Activated CD4-positive, alpha-beta memory T cell treated with anti-CD3 and anti-CD28 coated beads for 36 hours (primary cell): Measurements from ENCODE around the gene DNAJA1. TPM values are rescaled to one million over a fixed set of nuclear protein-coding genes. Genes with fewer than 3 reads are reported as not detected.

Source experiments
- CTCF ChIA-PET: fragments of 350-600 bp; sonication (Branson Sonifier 250); formaldehyde crosslinking; loops from one replicate; lab custom pipeline; 2021; ENCODE audit warnings: antibody characterized with exemption, inconsistent platforms; lab: Charles Lee
- POLR2A ChIA-PET: fragments of 350-600 bp; sonication (Branson Sonifier 250); formaldehyde crosslinking; loops from one replicate; lab custom pipeline; 2021; ENCODE audit warnings: antibody characterized with exemption; lab: Charles Lee
- DNase-seq: peaks from one replicate; pipeline ENCODE4 v3.0.0-alpha.2; 2020
- H3K27ac Mint-ChIP-seq: one replicate; pipeline ENCODE4 v1.8.0; 2021; ENCODE audit warnings: mixed read lengths
- H3K27me3 Mint-ChIP-seq: one replicate; pipeline ENCODE4 v1.8.0; 2021; ENCODE audit warnings: mixed read lengths
- H3K36me3 Mint-ChIP-seq: one replicate; pipeline ENCODE4 v1.8.0; 2021; ENCODE audit warnings: mixed read lengths
- H3K4me1 Mint-ChIP-seq: one replicate; pipeline ENCODE4 v1.8.0; 2021; ENCODE audit warnings: low read depth, mixed read lengths
- H3K4me3 Mint-ChIP-seq: one replicate; pipeline ENCODE4 v1.8.0; 2021; ENCODE audit warnings: mild to moderate bottlenecking, mixed read lengths
- H3K9me3 Mint-ChIP-seq: one replicate; pipeline ENCODE4 v1.8.0; 2021; ENCODE audit warnings: mixed read lengths
- intact Hi-C: fragments of 100-400 bp; cut with micrococcal nuclease; formaldehyde crosslinking; loops from one replicate; pipeline ENCODE4 v1.15.1; 2023
- total RNA-seq, 2 experiments: library from RNA; stranded (reverse); gene quantifications; one replicate each; pipeline ENCODE4 v1.2.3, GENCODE V29; 2021

Gene DNAJA1
- total RNA-seq, 2 experiments from 2014 or later: 173 to 184 TPM

- Mint-ChIP-seq H3K36me3 (peaks cover 82% of the 10 kb centered on the region), H3K4me1 (peaks cover 65% of the 10 kb centered on the region), H3K4me3 (no peak overlapping the region), H3K9me3 (no peaks in the 10 kb centered on the region), H3K27me3 (no peaks in the 10 kb centered on the region), H3K27ac (peak overlapping the region; percentile 44)
- POLR2A ChIA-PET: no interaction called here
- intact Hi-C loops: no loop called here
- DNase-seq: no peak
- CTCF ChIA-PET: no interaction called here
Measured at GRCh38 chr9:33030285-33030684, 5.2 kb downstream of the DNAJA1 start.

DNA sequence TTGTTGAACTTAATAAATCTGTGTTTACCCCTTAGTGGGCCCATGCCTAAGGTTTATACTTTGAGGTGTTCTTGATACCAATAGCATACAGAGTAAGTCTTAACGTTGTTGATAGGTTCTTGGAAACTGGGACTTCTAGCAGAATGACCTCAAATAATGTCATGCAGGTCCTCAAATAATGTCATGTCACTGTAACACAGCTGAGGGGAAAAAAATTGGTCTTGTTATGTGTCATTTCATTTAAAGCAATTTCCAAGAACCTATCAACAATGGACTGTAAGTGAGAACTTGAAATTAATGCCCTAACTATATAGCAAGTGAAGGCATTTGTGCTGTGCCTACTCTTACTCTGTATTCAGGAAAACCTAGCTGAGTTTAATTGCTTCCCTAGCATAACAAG, 7.2 kb downstream of the DNAJA1 start:
- intact Hi-C loops: no loop called here
- H3K27me3 Mint-ChIP-seq: no peaks in the 10 kb centered on the region
- peaks cover 82% of the 10 kb centered on the region for H3K36me3 Mint-ChIP-seq
- ChIA-PET CTCF (no interaction called here), POLR2A (no interaction called here)
- no peak overlapping the region for H3K4me3 Mint-ChIP-seq
- no peak for DNase-seq
- no peaks in the 10 kb centered on the region for H3K9me3 Mint-ChIP-seq
- peaks cover 62% of the 10 kb centered on the region for H3K4me1 Mint-ChIP-seq
- H3K27ac Mint-ChIP-seq: peak overlapping the region; percentile 71

DNA sequence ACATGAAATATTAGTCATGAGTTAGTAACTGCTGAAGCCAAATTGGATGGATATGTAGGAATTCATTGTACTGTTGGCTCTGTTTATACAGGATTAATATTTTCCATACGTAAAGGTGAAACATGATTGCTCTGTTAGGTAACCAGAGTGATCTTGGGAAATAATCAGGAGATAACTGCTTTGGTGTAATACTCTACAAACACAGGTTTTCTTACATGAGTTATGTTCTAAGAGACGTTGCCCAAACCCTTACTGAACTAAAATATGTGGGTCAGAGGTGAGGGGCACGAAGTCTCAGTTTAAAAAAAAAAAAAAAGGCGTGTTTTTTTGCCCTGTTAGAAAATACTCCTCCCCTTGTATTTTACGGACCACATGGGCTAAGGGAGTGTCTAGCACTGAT, 7.8 kb downstream of the DNAJA1 start:
- POLR2A ChIA-PET: no interaction called here

GRCh38 chr9:33040792-33041431, 15.8 kb downstream of the DNAJA1 start:
- no peak for DNase-seq
- Mint-ChIP-seq H3K9me3 (no peaks in the 10 kb centered on the region), H3K27ac (no peak overlapping the region), H3K27me3 (no peaks in the 10 kb centered on the region), H3K4me3 (no peak overlapping the region), H3K4me1 (peaks cover 23% of the 10 kb centered on the region), H3K36me3 (peaks cover 24% of the 10 kb centered on the region)
- POLR2A ChIA-PET: interaction anchor here (0.7 to 1.0 kb wide), 2 partner anchors 15 to 32 kb away, joined by 3 to 4 read pairs; no protein-coding TSS in a partner anchor
- CTCF ChIA-PET: no interaction called here
- intact Hi-C loops: no loop called here

More for the DNA sequence above, 7.8 kb downstream of the DNAJA1 start:
- H3K4me3 Mint-ChIP-seq: no peak overlapping the region
- H3K27ac Mint-ChIP-seq: peak overlapping the region; percentile 71
- H3K9me3 Mint-ChIP-seq: no peaks in the 10 kb centered on the region
- DNase-seq: no peak
- intact Hi-C loops: no loop called here
- peaks cover 79% of the 10 kb centered on the region for H3K36me3 Mint-ChIP-seq
- peaks cover 62% of the 10 kb centered on the region for H3K4me1 Mint-ChIP-seq
- CTCF ChIA-PET: no interaction called here
- H3K27me3 Mint-ChIP-seq: no peaks in the 10 kb centered on the region

DNA sequence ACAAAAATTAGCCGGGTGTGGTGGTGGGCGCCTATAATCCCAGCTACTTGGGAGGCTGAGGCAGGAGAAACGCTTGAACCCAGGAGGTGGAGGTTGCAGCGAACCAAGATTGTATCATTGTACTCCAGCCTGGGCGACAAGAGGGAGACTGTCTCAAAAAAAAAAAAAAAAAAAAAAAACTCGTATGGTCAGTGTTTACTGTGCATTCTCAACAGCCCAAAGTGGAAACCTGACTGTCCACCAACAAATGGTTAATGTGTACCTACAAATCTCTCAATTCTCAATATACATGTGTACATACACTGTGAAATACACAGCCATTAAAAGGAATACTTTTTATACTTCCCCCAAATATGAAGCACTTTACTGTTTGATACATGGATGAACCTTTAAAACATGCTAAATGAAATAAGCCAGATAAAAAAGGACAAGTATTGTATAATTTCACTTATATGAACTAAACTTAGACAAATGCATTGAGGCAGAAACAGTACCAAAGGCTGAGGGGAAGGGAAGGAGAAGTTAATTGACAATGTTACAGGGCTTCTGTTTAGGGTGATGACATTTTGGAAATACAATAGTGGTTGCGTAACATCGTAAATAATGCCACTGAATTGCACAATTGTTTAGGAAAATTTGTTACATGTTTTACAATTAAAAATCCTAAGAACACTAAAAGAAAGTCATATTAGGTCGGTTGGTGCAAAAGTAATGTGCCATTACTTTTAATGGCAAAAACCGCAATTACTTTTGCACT, 16.5 kb downstream of the DNAJA1 start:
- intact Hi-C loops: no loop called here
- H3K4me1 Mint-ChIP-seq: peaks cover 18% of the 10 kb centered on the region
- H3K36me3 Mint-ChIP-seq: peaks cover 21% of the 10 kb centered on the region
- no peak overlapping the region for H3K4me3 Mint-ChIP-seq
- no peaks in the 10 kb centered on the region for H3K9me3 Mint-ChIP-seq
- no peak for DNase-seq
- H3K27me3 Mint-ChIP-seq: no peaks in the 10 kb centered on the region
- ChIA-PET CTCF (no interaction called here), POLR2A (interaction anchor here (0.7 to 4.8 kb wide), 2 partner anchors 16 to 32 kb away, joined by 4 to 20 read pairs; partner anchors contain the start of gene DNAJA1)
- no peak overlapping the region for H3K27ac Mint-ChIP-seq

- no peaks in the 10 kb centered on the region for H3K9me3 Mint-ChIP-seq
- H3K27ac Mint-ChIP-seq: no peak overlapping the region
- no peaks in the 10 kb centered on the region for H3K27me3 Mint-ChIP-seq
- H3K4me3 Mint-ChIP-seq: no peak overlapping the region
- peaks cover 15% of the 10 kb centered on the region for H3K4me1 Mint-ChIP-seq
- POLR2A ChIA-PET: interaction anchor here (1.1 to 4.8 kb wide), 2 partner anchors 14 to 17 kb away, joined by 3 to 20 read pairs; partner anchors contain the start of gene DNAJA1
- H3K36me3 Mint-ChIP-seq: peaks cover 19% of the 10 kb centered on the region
- CTCF ChIA-PET: no interaction called here
- intact Hi-C loops: no loop called here
- DNase-seq: no peak
Measured at GRCh38 chr9:33042473-33042872, 17.4 kb downstream of the DNAJA1 start.

- peaks cover 15% of the 10 kb centered on the region for H3K4me1 Mint-ChIP-seq
- H3K9me3 Mint-ChIP-seq: no peaks in the 10 kb centered on the region
- ChIA-PET CTCF (interaction anchor here (1.1 kb wide), 1 partner anchor 183 kb away, joined by 3 read pairs; no protein-coding TSS in a partner anchor), POLR2A (interaction anchor here (4.8 kb wide), 1 partner anchor 18 kb away, joined by 20 read pairs; the partner anchor contains the start of gene DNAJA1)
- peak overlapping the region; percentile 73 for H3K4me3 Mint-ChIP-seq
- peaks cover 16% of the 10 kb centered on the region for H3K36me3 Mint-ChIP-seq
- H3K27ac Mint-ChIP-seq: peak overlapping the region; percentile 63
- H3K27me3 Mint-ChIP-seq: no peaks in the 10 kb centered on the region
- DNase-seq: no peak
- intact Hi-C loops: loop anchor here (1.0 kb wide), 2 partner anchors 18 to 221 kb away; partner anchors contain the start of genes BAG1 and DNAJA1
Measured at GRCh38 chr9:33043671-33044070, 18.6 kb downstream of the DNAJA1 start.

DNA sequence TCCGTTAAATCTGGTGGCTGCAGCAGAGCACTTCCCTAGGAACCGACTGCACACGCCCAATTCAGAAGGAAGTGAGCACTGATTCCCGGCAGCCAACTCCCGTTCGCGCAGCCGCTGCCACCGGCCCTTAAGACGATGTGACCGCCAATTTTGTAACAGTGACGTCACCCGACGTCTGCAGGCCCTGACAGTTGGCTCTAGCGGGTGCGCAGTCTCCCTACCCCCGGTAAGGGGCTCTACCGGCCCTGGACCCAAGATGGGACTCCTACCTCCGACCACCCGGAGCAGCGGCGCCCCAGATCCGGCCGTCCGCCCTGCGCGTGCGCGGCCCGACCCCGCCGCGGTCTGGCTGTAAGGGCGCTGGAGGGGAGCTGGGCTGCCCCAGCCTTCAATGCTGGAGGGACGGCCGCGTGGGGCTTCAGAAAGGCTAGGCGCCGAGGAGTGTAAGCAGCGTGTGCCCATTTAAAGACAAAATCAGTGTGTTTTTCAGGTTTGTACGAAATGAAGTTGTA, 19.1 kb downstream of the DNAJA1 start:
- Mint-ChIP-seq H3K4me1 (peaks cover 15% of the 10 kb centered on the region), H3K27ac (peak overlapping the region; percentile 63), H3K9me3 (no peaks in the 10 kb centered on the region), H3K4me3 (peak overlapping the region; percentile 73), H3K27me3 (no peaks in the 10 kb centered on the region), H3K36me3 (peaks cover 18% of the 10 kb centered on the region)
- peak; percentile 81 for DNase-seq
- intact Hi-C loops: loop anchor here (1.0 kb wide), 2 partner anchors 19 to 220 kb away; partner anchors contain the start of genes BAG1 and DNAJA1
- CTCF ChIA-PET: interaction anchor here (1.1 to 1.6 kb wide), 2 partner anchors 20 to 182 kb away, joined by 3 to 4 read pairs; partner anchors contain the start of gene DNAJA1
- POLR2A ChIA-PET: interaction anchor here (4.8 kb wide), 1 partner anchor 19 kb away, joined by 20 read pairs; the partner anchor contains the start of gene DNAJA1

DNA sequence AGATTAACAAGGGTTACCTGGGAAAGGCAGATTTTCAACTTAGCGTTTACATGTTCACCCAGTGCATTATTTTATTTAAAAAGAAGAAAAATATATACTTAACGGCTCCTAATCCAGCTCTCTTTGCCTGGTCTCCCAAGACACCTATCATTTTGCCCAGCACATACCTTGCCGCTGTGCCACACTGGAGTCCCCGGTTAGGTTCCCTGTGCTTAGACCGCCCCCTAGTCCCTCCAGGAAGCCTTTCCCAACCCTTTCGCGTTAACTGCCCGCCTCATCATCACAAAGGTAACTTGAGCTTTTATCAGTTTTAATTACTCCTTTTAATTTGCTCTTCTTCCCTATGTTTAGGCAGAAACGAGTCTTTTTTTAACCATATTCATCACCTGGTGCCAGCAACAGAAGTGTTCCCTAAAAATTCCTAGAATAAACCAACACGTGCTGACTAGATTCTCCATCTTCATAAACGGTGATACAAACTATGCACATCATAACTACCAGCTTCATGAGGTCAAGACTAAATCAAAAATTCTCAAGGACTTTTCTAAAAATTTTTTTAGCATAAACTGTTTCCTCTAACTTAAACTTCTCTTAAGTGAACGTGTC, 19.7 kb downstream of the DNAJA1 start:
- DNase-seq: no peak

DNA sequence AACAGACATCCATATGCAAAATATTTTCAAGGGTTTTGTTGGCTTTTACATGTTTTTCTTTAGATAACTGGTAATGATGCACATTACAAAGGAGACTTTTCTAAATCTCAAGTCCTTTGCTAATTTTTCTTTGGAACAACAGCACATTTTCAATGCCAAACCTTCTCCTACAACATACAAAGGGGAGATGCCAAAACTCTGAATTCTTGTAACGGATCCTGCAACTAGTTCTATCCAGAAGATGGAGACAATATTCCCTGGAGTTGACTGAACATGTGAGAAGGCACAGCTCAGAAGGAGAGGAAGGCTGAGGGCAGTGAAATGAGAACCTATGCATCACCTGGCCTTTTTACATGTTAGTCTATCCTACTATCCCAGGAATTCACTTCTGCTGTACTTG, 21.0 kb downstream of the DNAJA1 start:
- H3K4me3 Mint-ChIP-seq: no peak overlapping the region
- H3K27me3 Mint-ChIP-seq: no peaks in the 10 kb centered on the region

More for the DNA sequence above, 19.7 kb downstream of the DNAJA1 start:
- peaks cover 20% of the 10 kb centered on the region for H3K4me1 Mint-ChIP-seq
- no peaks in the 10 kb centered on the region for H3K27me3 Mint-ChIP-seq
- H3K36me3 Mint-ChIP-seq: peaks cover 20% of the 10 kb centered on the region
- no peaks in the 10 kb centered on the region for H3K9me3 Mint-ChIP-seq
- H3K4me3 Mint-ChIP-seq: peak overlapping the region; percentile 73
- H3K27ac Mint-ChIP-seq: no peak overlapping the region
- ChIA-PET CTCF (interaction anchor here (1.1 to 1.6 kb wide), 2 partner anchors 20 to 242 kb away, joined by 3 to 4 read pairs; partner anchors contain the start of gene DNAJA1), POLR2A (interaction anchor here (4.8 kb wide), 1 partner anchor 20 kb away, joined by 20 read pairs; the partner anchor contains the start of gene DNAJA1)
- intact Hi-C loops: loop anchor here (1.0 kb wide), 2 partner anchors 19 to 220 kb away; partner anchors contain the start of genes BAG1 and DNAJA1

GRCh38 chr9:33048054-33048465, 23.0 kb downstream of the DNAJA1 start:
- ChIA-PET POLR2A (interaction anchor here (1.0 kb wide), 1 partner anchor 28 kb away, joined by 4 read pairs; the partner anchor contains the start of gene SMU1), CTCF (no interaction called here)
- Mint-ChIP-seq H3K9me3 (no peaks in the 10 kb centered on the region), H3K36me3 (peaks cover 30% of the 10 kb centered on the region), H3K27ac (no peak overlapping the region), H3K4me3 (no peak overlapping the region), H3K27me3 (no peaks in the 10 kb centered on the region), H3K4me1 (peaks cover 27% of the 10 kb centered on the region)
- no peak for DNase-seq
- intact Hi-C loops: no loop called here

More for the DNA sequence above, 21.0 kb downstream of the DNAJA1 start:
- Mint-ChIP-seq H3K4me1 (peaks cover 27% of the 10 kb centered on the region), H3K27ac (peak overlapping the region; percentile 25), H3K36me3 (peaks cover 25% of the 10 kb centered on the region), H3K9me3 (no peaks in the 10 kb centered on the region)
- ChIA-PET CTCF (interaction anchor here (1.1 kb wide), 1 partner anchor 241 kb away, joined by 3 read pairs; no protein-coding TSS in a partner anchor), POLR2A (interaction anchor here (4.8 kb wide), 1 partner anchor 21 kb away, joined by 20 read pairs; the partner anchor contains the start of gene DNAJA1)
- DNase-seq: no peak
- intact Hi-C loops: no loop called here
